SU-DHL-6 (cell line): ENCODE results near the gene TSPY10.
"Not testable (repeated sequence)": the region's sequence is repeated elsewhere in the genome, so short reads cannot be mapped to it uniquely, and the experiment has no call there.

Source experiments
- H2AFZ ChIP-seq: fragments of 200-600 bp; sonication (generic); 2 replicates; pipeline ENCODE4 v1.6.1; 2014; ENCODE audit warnings: low read depth, mild to moderate bottlenecking, moderate library complexity, mixed read lengths, antibody characterized with exemption, low read length; ENCODE audit not compliant: severe bottlenecking
- H3F3A ChIP-seq: fragments of 200-600 bp; shearing (Covaris generic); 2 replicates; pipeline ENCODE4 v1.6.0; 2016; ENCODE audit warnings: antibody characterized with exemption, mild to moderate bottlenecking; ENCODE audit not compliant: insufficient read depth
- H3K27ac ChIP-seq: fragments of 200-600 bp; sonication (generic); 2 replicates; pipeline ENCODE4 v1.5.1; 2016; ENCODE audit warnings: low read depth, mild to moderate bottlenecking, low read length, moderate library complexity, mixed read lengths
- H3K27me3 ChIP-seq: fragments of 200-600 bp; sonication (generic), shearing (Covaris generic); 2 replicates; pipeline ENCODE4 v1.6.0; 2014; ENCODE audit warnings: mild to moderate bottlenecking, low read length
- H3K36me3 ChIP-seq: fragments of 200-600 bp; sonication (generic); 2 replicates; pipeline ENCODE4 v1.6.1; 2014; ENCODE audit warnings: mild to moderate bottlenecking, low read length, mixed read lengths
- H3K4me2 ChIP-seq: fragments of 300-600, 200-600 bp; shearing (Covaris generic), sonication (generic); 2 replicates; pipeline ENCODE4 v1.6.0; 2014; ENCODE audit warnings: low read length, low read depth, mild to moderate bottlenecking; ENCODE audit not compliant: poor library complexity, severe bottlenecking
- H3K4me3 ChIP-seq: fragments of 200-600 bp; sonication (generic); 2 replicates; pipeline ENCODE4 v1.5.1; 2014; ENCODE audit warnings: antibody characterized with exemption, low read length, mild to moderate bottlenecking, mixed read lengths; ENCODE audit not compliant: insufficient read depth, poor library complexity, severe bottlenecking
- H3K79me2 ChIP-seq: fragments of 200-600 bp; sonication (generic); 2 replicates; pipeline ENCODE4 v1.6.1; 2014; ENCODE audit warnings: mild to moderate bottlenecking, low read length, moderate library complexity; ENCODE audit not compliant: insufficient read depth
- H3K9ac ChIP-seq: fragments of 200-600 bp; sonication (generic); 2 replicates; pipeline ENCODE4 v1.7.0; 2014; ENCODE audit warnings: mild to moderate bottlenecking, low read length
- H3K9me2 ChIP-seq: fragments of 200-600 bp; sonication (generic); replicated peaks from 2 replicates; pipeline ENCODE4 v1.6.1; 2014; ENCODE audit warnings: low read length; ENCODE audit not compliant: insufficient read depth
- H3K9me3 ChIP-seq: fragments of 200-600 bp; sonication (generic); 2 replicates; pipeline ENCODE4 v1.6.1; 2014; ENCODE audit warnings: low read length, mixed read lengths; ENCODE audit not compliant: insufficient read depth
- H4K20me1 ChIP-seq: fragments of 200-600 bp; sonication (generic); 2 replicates; pipeline ENCODE4 v1.6.1; 2014; ENCODE audit warnings: low read depth, mild to moderate bottlenecking, antibody characterized with exemption, low read length, moderate library complexity, mixed read lengths

TSPY10 gene

GRCh38 chrY:9527580-9527979, at the start of gene TSPY10:
TSPY10 (plus strand) TSS chrY:9527880; CDS start chrY:9527926, 46 bp downstream.
- H3K27ac ChIP-seq, H3K27me3 ChIP-seq, H3K79me2 ChIP-seq, H3K9me3 ChIP-seq, H3K9me2 ChIP-seq, H4K20me1 ChIP-seq, H2AFZ ChIP-seq, H3K4me3 ChIP-seq, H3K4me2 ChIP-seq, H3K9ac ChIP-seq, H3F3A ChIP-seq, H3K36me3 ChIP-seq: not testable (repeated sequence)

GRCh38 chrY:9486967-9487366, 40.7 kb upstream of the TSPY10 start, which contains the start of gene TSPY9:
TSPY9 (plus strand) TSS chrY:9487267; CDS start chrY:9487313, 46 bp downstream.
- not testable (repeated sequence) for H3K79me2 ChIP-seq, H3K4me3 ChIP-seq, H3F3A ChIP-seq, H4K20me1 ChIP-seq, H3K27ac ChIP-seq, H3K9ac ChIP-seq, H3K9me2 ChIP-seq, H3K27me3 ChIP-seq, H3K9me3 ChIP-seq, H3K36me3 ChIP-seq, H3K4me2 ChIP-seq, H2AFZ ChIP-seq

DNA sequence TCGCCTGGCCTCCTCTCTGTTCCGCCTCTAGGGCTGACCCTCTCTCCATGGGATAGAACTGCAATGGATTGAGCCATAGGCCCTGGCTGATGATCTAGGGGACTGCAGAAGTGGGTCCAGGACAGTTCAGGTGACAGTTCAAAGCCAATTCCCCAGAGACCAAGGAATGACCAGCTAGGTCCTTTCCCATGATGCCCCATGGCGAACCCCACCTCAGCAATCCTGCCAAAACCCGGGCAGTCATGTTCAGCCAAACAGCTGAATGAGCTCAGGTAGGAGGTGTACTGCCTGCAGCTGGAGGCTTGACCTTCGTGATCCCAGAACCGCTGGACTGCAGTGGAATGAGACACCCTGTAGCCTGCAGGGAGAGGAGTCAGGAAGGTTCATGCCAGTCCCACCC, 23.3 kb upstream of the TSPY10 start:
- not testable (repeated sequence) for H3F3A ChIP-seq, H2AFZ ChIP-seq, H3K79me2 ChIP-seq, H3K4me2 ChIP-seq, H3K4me3 ChIP-seq, H3K36me3 ChIP-seq, H3K27me3 ChIP-seq, H3K9me2 ChIP-seq, H3K9ac ChIP-seq, H3K9me3 ChIP-seq, H3K27ac ChIP-seq, H4K20me1 ChIP-seq

DNA sequence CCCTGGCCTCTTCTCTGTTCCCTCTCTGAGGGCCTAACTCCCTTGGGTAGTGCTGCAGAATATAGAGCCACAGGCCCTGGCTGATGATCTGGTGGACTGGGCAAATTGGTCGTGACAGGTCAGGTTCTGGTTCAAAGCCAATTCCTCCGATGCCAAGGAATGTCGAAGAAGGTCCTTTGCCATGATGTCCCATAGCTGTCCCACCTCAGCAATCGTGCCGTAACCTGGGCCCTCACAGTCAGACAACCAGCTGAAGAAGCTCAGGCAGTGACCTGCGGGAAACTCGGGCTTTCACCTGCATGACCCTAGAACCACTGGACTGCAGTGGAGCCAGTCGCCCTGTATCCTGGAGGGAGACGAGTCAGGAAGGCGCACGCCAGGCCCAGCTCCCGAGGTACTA, 11.4 kb upstream of the TSPY10 start:
- H3K4me2 ChIP-seq, H3K36me3 ChIP-seq, H3K4me3 ChIP-seq, H3K27me3 ChIP-seq, H3K79me2 ChIP-seq, H3F3A ChIP-seq, H3K9ac ChIP-seq, H3K9me2 ChIP-seq, H3K27ac ChIP-seq, H2AFZ ChIP-seq, H3K9me3 ChIP-seq, H4K20me1 ChIP-seq: not testable (repeated sequence)
